ENCODE measurements around the gene KCNQ1. TPM values are rescaled to one million over a fixed set of nuclear protein-coding genes. Genes with fewer than 3 reads are reported as not detected.
"Not testable (repeated sequence)": the region's sequence is repeated elsewhere in the genome, so short reads cannot be mapped to it uniquely, and the experiment has no call there.

The KCNQ1 gene
- total and polyA plus RNA-seq, 9 donors = 1.4 to 17.2 (median 3.8) TPM

DNA sequence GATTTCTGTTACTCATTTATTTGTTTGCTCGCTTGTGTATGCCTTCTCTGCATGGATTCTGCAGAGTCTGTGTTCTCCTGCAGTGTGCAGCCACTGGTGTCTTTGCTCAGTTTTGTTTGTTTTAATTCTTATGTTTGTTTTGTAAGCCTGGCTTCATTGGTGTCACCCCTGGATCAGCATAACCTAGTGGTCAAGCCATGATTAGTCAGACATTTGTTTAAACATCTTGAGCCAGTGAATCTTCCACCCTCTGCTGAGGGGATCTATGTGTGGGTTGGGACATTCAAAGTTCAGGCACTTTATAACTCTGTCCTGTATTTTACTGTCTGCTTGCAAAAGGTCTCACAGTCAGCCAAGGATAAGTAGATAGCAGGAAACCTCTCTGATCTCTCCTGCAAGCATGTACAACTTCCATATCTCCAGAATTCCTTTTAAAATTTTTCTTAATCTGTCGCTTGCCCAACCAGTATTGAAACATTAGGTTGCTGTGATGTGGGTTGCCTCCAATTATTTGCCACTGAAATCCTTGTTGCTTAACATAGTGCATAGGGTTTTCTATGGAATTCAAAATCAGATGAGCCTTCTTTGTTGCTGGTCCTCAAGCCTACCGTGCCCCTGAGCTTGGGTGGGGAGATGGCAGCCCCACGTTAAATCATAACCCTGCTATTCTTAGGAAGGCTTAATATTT, 168.2 kb downstream of the KCNQ1 start:
- Histone ChIP-seq H3K36me3 (no peaks in the 10 kb centered on the region), H3K9me3 (peaks cover 0 to 3% of the 10 kb centered on the region in 2 donors), H3K4me3 (no peak overlapping the region), H3K27me3 (no peaks in the 10 kb centered on the region), H3K27ac (no peak overlapping the region), H3K4me1 (ENCODE audit: insufficient read depth) (no peaks in the 10 kb centered on the region)
- TF ChIP-seq, protein P1, sequence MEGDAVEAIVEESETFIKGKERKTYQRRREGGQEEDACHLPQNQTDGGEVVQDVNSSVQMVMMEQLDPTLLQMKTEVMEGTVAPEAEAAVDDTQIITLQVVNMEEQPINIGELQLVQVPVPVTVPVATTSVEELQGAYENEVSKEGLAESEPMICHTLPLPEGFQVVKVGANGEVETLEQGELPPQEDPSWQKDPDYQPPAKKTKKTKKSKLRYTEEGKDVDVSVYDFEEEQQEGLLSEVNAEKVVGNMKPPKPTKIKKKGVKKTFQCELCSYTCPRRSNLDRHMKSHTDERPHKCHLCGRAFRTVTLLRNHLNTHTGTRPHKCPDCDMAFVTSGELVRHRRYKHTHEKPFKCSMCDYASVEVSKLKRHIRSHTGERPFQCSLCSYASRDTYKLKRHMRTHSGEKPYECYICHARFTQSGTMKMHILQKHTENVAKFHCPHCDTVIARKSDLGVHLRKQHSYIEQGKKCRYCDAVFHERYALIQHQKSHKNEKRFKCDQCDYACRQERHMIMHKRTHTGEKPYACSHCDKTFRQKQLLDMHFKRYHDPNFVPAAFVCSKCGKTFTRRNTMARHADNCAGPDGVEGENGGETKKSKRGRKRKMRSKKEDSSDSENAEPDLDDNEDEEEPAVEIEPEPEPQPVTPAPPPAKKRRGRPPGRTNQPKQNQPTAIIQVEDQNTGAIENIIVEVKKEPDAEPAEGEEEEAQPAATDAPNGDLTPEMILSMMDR (IDR thresholded peaks at IDR 0.05) = no peak
- no peak for TF ChIP-seq POLR2A (IDR thresholded peaks at IDR 0.05)
- no peak for TF ChIP-seq EP300 (IDR thresholded peaks at IDR 0.05)
- intact Hi-C loops (cut with DNase I) = no loop called here
- DNase-seq = no peak
- WGBS, 3 donors = 68 to 87% (median 79%) methylated on average over 4 of the region's 4 CpGs

DNA sequence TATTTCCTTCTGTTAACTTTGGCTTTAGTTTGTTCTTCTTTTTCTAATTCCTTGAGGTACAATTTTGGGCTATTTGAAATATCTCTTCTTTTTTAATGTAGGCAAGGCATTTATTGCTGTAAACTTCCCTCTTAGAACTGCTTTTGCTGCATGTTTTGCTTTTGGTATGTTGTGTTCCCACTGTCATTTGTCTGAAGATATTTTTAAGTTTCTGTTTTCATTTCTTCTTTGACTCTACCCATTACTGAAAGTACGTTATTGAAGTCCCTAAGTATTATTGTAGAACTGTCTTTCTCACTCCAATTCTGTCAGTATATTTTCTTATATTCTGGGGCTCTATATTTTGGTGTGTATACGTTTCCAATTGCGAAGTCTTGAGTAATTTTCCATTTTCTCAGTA, 177.1 kb downstream of the KCNQ1 start:
- H3K36me3 ChIP-seq = no peaks in the 10 kb centered on the region
- 24 to 30% (median 29%) methylated on average over 3 of the region's 3 CpGs for WGBS, 3 donors
- DNase-seq = no peak
- TF ChIP-seq POLR2A (IDR thresholded peaks at IDR 0.05) (no peak), EP300 (IDR thresholded peaks at IDR 0.05) (no peak)
- TF ChIP-seq, protein P1 (IDR thresholded peaks at IDR 0.05) = no peak
- H3K27me3 ChIP-seq = no peaks in the 10 kb centered on the region
- intact Hi-C loops (cut with DNase I) = no loop called here
- H3K27ac ChIP-seq = no peak overlapping the region
- no peaks in the 10 kb centered on the region for H3K9me3 ChIP-seq
- H3K4me1 ChIP-seq (ENCODE audit: insufficient read depth) = no peaks in the 10 kb centered on the region
- H3K4me3 ChIP-seq = no peak overlapping the region

DNA sequence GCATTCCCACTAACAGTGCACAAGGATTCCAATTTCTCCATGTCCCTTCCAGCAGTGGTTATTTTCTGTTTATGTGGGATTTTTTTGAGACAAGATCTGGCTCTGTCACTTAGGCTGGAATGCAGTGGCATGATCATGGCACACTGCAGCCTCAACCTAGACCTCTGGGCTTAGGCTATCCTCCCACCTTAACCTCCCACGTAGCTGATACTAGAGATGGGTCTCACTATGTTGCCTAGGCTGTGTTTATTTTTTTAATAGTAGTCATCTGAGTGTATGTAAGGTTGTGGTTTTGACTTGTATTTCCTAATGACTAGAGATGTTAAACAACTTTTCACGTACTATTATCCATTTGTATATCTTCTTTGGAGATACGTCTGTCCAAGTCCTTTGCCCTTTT, 180.4 kb downstream of the KCNQ1 start:
- intact Hi-C loops (cut with DNase I) = no loop called here
- no peaks in the 10 kb centered on the region for H3K27me3 ChIP-seq
- H3K9me3 ChIP-seq = no peaks in the 10 kb centered on the region

DNA sequence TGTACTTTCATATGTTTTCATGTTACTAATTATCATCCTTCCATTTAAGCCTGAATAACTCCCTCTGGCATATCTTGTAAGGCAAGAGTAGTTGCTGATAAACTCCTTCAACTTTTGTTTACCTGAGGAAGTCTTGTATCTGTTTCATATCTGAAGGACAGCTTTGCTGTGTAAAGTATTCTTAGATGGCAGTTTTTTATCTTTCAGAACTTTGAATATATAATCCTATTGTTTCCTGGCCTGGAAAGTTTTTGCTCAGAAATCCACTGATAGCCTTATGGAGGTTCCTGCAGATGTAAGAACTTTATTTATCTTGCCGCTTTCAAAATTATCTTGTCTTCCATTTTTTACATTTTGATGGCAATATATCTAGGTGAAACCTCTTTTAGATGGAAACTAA, 185.9 kb downstream of the KCNQ1 start:
- Histone ChIP-seq H3K9me3 (no peaks in the 10 kb centered on the region), H3K4me1 (ENCODE audit: insufficient read depth) (no peaks in the 10 kb centered on the region), H3K27ac (no peak overlapping the region), H3K36me3 (no peaks in the 10 kb centered on the region), H3K27me3 (no peaks in the 10 kb centered on the region), H3K4me3 (no peak overlapping the region)
- intact Hi-C loops (cut with DNase I) = no loop called here
- 84 to 98% (median 97%) methylated on average over 1 of the region's 1 CpG for WGBS, 3 donors
- TF ChIP-seq EP300 (IDR thresholded peaks at IDR 0.05) (no peak), POLR2A (IDR thresholded peaks at IDR 0.05) (no peak)
- TF ChIP-seq, protein P1 (IDR thresholded peaks at IDR 0.05) = no peak
- DNase-seq = no peak

More for the DNA sequence above, 180.4 kb downstream of the KCNQ1 start:
- no peak for DNase-seq
- no peaks in the 10 kb centered on the region for H3K36me3 ChIP-seq
- H3K4me1 ChIP-seq (ENCODE audit: insufficient read depth) = no peaks in the 10 kb centered on the region
- H3K27ac ChIP-seq = no peak overlapping the region
- 58 to 61% (median 60%) methylated on average over 3 of the region's 3 CpGs for WGBS, 3 donors
- H3K4me3 ChIP-seq = no peak overlapping the region
- TF ChIP-seq POLR2A (IDR thresholded peaks at IDR 0.05) = no peak

DNA sequence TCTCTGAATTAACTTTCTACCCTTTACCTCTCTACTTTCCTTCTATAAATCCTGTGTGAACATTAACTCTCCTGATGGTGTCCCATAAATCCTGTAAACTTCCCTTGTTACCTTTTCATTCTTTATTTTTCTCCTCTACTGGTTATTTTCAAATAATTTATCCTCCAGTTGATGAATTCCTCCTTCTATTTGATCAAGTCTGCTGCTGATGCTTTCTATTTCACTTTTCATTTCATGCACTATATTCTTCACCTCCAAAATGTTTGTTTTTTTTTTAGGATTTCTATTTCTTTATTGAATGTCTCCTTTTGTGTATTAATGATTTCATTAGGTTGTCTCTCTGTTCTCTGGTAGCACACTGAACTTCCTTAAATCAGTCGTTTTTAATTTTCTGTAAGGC, 186.4 kb downstream of the KCNQ1 start:
- no peaks in the 10 kb centered on the region for H3K27me3 ChIP-seq
- intact Hi-C loops (cut with DNase I) = no loop called here
- WGBS, 3 donors = 56 to 77% (median 67%) methylated on average over 1 of the region's 1 CpG
- TF ChIP-seq, protein P1 (IDR thresholded peaks at IDR 0.05) = no peak
- TF ChIP-seq POLR2A (IDR thresholded peaks at IDR 0.05) = no peak
- no peak for TF ChIP-seq EP300 (IDR thresholded peaks at IDR 0.05)
- no peaks in the 10 kb centered on the region for H3K36me3 ChIP-seq
- DNase-seq = no peak
- H3K27ac ChIP-seq = no peak overlapping the region
- no peaks in the 10 kb centered on the region for H3K9me3 ChIP-seq
- no peaks in the 10 kb centered on the region for H3K4me1 ChIP-seq (ENCODE audit: insufficient read depth)
- H3K4me3 ChIP-seq = no peak overlapping the region

DNA sequence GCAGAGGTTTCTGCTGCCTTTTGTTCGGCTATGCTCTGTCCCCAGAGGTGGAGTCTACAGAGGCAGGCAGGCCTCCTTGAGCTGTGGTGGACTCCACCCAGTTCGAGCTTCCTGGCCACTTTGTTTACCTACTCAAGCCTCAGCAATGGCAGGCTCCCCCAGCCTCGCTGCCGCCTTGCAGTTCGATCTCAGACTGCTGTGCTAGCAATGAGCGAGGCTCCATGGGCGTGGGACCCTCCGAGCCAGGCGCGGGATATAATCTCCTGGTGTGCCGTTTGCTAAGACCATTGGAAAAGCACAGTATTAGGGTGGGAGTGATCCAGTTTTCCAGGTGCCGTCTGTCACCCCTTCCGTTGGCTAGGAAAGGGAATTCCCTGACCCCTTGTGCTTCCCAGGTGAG, 195.0 kb downstream of the KCNQ1 start:
- H3K27me3 ChIP-seq; H3K36me3 ChIP-seq; H3K4me3 ChIP-seq; DNase-seq; H3K27ac ChIP-seq; H3K4me1 ChIP-seq (ENCODE audit: insufficient read depth); H3K9me3 ChIP-seq; intact Hi-C loops (cut with DNase I): not testable (repeated sequence)
- 88 to 98% (median 96%) methylated on average over 13 of the region's 13 CpGs for WGBS, 3 donors
